ENCODE measurements around the gene NFE2L1. TPM values are rescaled to one million over a fixed set of nuclear protein-coding genes. Genes with fewer than 3 reads are reported as not detected.
A peak's percentile ranks its signal among the peaks of the same experiment; 100 is the strongest.

NFE2L1 gene
- total and polyA plus RNA-seq, 9 of the 15 experiments (the other 6 are each of a cell fraction or from before 2014, with no cell fraction given) = 2.0 to 68.6 (median 39.7) TPM

GRCh38 chr17:48101012-48101720, 53.0 kb downstream of the NFE2L1 start, which contains the start of gene CBX1 (continued):
- TF ChIP-seq CBX2 (IDR thresholded peaks at IDR 0.05; ENCODE audit: insufficient read depth, low read length, poor library complexity, severe bottlenecking) = no peak
- TF ChIP-seq POLR2G (IDR thresholded peaks at IDR 0.05; ENCODE audit: low read depth, low read length) = peak; percentile 91
- TF ChIP-seq THRA (IDR thresholded peaks at IDR 0.05) = no peak
- TF ChIP-seq SETDB1 (IDR thresholded peaks at IDR 0.05; ENCODE audit: low read length) = no peak
- TF ChIP-seq ZNF398 (CRISPR knock-in tag; IDR thresholded peaks at IDR 0.05) = no peak
- TF ChIP-seq BCOR (IDR thresholded peaks at IDR 0.05) = peak; percentile 57; the same call in 1 of the 2 replicates
- peak; percentile 51 for TF ChIP-seq CHD4 (IDR thresholded peaks at IDR 0.05; ENCODE audit: insufficient read depth, insufficient replicate concordance, low read depth, low read length, poor library complexity, severe bottlenecking)
- no peak for TF ChIP-seq ZBTB40 (IDR thresholded peaks at IDR 0.05)
- TF ChIP-seq ZBTB40 (CRISPR knock-in tag; IDR thresholded peaks at IDR 0.05) = no peak
- no peak for TF ChIP-seq BHLHE40 (IDR thresholded peaks at IDR 0.05; ENCODE audit: low read length)
- TF ChIP-seq MAFF (IDR thresholded peaks at IDR 0.05; ENCODE audit: low read length) = no peak
- TF ChIP-seq POLR2AphosphoS2 (IDR thresholded peaks at IDR 0.05; ENCODE audit: low read length) = no peak
- TF ChIP-seq CREM (IDR thresholded peaks at IDR 0.05; ENCODE audit: low read depth) = peak; percentile 63
- TF ChIP-seq BRCA1 (IDR thresholded peaks at IDR 0.05) = no peak
- TF ChIP-seq BRCA1 (CRISPR knock-in tag; IDR thresholded peaks at IDR 0.05) = no peak
- no peak for TF ChIP-seq GABPA (tag; conservative IDR thresholded peaks at IDR 0.05; ENCODE audit: low read depth)
